Lower leg skin (tissue), 3 donors: Measurements from ENCODE around the gene CRYGB.

Experiments
- CTCF ChIP-seq, 3 donors: fragments of 450-650 bp; IDR thresholded peaks; one replicate each; pipeline ENCODE4 v1.5.1; 2016; ENCODE audit warnings: antibody characterized with exemption in 3 of 3, mild to moderate bottlenecking in 3 of 3, moderate library complexity in 2 of 3
- POLR2A ChIP-seq, 2 donors: fragments of 450-650 bp; IDR thresholded peaks; one replicate each; pipeline ENCODE4 v1.6.1; 2016 to 2017; ENCODE audit warnings: antibody characterized with exemption in 2 of 2, mild to moderate bottlenecking in 1 of 2, moderate library complexity in 1 of 2

- TF ChIP-seq CTCF (IDR thresholded peaks at IDR 0.05): no peak
- TF ChIP-seq POLR2A (IDR thresholded peaks at IDR 0.05): no peak
Observed at GRCh38 chr2:208093128-208093527, 52.8 kb downstream of the CRYGB start.
